ENCODE results near the gene ACMSD.
"Not testable (repeated sequence)": the region's sequence is repeated elsewhere in the genome, so short reads cannot be mapped to it uniquely, and the experiment has no call there.

Gene ACMSD

GRCh38 chr2:134907441-134908116 lies 69.2 kb downstream of the ACMSD start:
- DNase-seq (ENCODE audit: low spot score), result not testable (repeated sequence)

DNA sequence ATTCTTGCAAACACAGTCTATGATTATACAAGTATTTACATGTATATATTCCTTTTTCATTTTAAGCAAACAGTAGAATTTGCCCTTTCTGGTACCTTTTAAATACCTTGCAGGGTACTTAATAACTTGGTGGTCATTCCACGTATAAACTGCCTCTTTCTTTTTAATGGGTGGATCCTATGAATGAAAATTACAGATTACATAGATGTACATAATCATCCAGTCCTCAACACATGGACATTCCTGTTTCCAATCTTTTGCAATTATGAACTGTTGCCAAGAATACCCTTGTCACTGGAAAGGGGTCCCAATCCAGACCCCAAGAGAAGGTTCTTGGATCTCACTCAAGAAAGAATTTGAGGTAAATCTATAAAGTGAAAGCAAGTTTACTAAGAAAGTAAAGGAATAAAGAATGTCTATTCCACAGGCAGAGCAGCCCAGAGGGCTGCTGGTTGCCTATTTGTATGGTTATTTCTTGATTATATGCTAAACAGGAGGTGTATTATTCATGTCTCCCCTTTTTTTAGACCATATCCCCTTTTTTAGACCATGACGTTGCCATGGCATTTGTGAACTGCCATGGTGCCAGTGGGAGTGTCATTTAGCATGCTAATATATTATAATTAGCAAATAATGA lies 72.5 kb downstream of the ACMSD start:
- DNase-seq (ENCODE audit: low spot score), result no peak

- no peak for DNase-seq (ENCODE audit: low spot score)
Observed at GRCh38 chr2:134911400-134911785, 73.0 kb downstream of the ACMSD start.

DNA sequence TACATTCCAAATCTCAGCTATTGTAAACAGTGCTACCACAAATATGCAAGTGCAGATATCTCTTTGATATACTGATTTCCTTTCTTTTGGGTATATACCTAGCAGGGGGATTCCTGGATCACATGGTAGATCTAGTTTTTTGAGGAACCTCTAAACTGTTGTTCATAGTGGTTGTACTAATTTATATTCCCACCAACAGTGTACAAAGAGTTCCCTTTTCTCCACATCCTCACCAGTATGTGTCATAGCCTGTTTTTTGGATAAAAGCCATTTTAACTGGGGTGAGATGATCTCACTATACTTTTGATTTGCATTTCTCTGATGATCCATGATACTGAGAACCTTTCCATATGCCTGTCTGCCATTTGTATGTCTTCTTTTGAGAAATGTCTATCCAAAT lies 73.9 kb downstream of the ACMSD start:
- DNase-seq (ENCODE audit: low spot score), result no peak

DNA sequence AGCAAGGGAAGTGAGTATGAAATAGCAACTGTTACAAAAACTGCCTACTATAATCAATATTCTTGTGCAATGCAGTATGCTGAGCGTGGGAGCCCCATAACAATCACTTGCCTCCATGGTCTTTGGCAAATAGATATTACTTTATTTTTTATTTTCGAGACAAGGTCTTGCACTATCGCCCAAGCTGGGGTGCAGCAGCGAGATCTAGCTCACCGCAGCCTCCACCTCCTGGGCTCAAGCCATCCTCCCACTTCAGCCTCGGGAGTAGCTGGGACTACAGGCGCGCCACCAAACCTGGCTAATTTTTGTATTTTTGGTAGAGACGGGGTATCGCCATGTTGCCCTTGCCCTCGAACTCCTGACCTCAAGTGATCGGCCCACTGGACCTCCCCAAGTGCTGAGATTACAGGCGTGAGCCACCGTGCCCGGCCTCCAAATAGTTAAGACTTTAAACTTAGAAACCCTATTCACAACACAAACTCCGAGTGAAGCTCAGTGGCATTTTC lies 79.0 kb downstream of the ACMSD start:
- no peak for DNase-seq (ENCODE audit: low spot score)

DNA sequence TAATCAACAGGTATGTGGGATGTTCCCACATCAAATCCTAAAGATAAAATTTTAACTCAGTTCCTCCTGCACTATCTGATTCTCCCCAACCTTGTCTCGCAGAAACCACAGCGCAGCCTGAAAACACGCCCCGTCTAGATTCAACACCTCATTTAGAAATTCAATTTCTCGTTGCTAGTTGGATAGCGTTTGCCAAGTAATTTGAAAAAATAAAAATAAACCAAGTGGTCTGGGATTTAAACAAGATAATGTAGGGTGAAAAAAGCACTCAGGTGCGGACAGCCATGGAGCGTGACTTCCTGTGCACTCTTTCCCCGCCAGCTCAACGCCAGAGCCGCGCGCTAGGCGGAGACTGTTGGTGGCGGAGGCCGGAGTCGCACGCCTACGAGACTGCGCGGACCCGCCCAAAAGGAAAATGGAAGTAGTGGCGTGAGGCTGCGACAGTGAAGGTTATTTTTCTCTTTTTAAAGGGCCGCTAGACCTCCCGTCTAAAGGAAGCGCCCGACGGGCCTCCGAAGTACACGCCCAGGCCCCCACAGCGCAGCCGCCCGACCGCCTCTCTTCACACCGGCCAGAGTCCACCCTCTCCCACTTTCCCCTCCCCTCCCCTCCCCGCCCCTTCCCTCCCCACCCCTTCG lies 79.6 kb downstream of the ACMSD start:
- DNase-seq (ENCODE audit: low spot score), result no peak

- DNase-seq (ENCODE audit: low spot score), result peak; percentile 97
Observed at GRCh38 chr2:134918526-134919340, 80.3 kb downstream of the ACMSD start, which contains the start of gene CCNT2. TSS of gene CCNT2 (plus strand) at chr2:134918822. CDS start at chr2:134918855, 33 bp downstream.

GRCh38 chr2:134919341-134920210 lies 81.2 kb downstream of the ACMSD start:
- DNase-seq (ENCODE audit: low spot score), result no peak

DNA sequence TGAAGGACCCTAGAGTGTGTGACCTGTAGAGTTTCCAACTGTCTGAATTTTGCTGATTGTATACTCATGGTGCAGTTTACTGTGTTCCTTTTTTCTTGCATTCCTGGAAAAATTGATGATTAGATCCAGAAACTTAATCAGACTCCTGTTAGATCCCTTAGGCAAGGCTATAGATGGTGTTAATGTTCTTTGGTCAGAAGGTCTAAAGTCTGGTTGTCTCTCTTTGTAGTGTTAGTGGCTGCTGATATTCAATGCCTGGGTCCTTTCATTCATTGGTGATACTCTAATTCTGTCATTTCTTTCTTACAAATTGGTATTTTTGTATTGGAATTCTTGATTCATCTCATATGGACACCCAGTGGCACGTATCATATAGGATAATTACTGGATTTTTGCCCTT lies 86.5 kb downstream of the ACMSD start:
- no peak for DNase-seq (ENCODE audit: low spot score)

DNA sequence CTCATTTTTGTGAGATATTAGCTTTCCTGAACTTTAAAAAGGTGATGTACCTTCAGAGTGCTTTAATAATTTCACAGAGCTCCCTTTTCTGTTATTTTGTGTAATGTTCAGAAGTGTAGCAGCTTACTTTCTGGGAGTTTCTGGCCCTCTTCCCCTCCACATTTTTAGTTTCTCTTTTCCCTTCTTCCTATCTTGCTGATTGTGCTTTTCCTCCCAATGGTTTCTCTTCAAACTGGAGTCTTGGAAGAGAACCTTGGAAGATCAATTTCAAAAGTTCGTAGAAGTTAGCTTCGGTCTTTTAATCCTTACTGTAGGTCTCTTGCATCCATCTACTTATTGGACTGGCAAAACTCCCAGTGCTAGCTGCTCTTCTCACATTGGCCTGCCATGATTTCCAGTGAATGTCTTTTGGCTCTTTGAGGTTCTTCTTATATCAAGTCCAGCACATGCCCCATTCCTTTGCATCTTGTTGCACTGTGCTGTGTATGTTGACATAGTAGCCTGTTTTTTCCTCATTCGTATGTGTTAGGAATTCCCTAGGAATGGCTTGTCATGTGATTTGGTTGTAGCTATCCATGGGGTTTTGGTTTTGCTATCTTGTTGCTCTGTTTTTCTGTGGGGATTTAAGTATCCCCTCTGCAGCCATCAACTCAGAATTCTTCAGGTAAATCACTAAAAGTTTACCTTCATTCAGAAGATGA lies 88.0 kb downstream of the ACMSD start:
- DNase-seq (ENCODE audit: low spot score), result no peak

DNA sequence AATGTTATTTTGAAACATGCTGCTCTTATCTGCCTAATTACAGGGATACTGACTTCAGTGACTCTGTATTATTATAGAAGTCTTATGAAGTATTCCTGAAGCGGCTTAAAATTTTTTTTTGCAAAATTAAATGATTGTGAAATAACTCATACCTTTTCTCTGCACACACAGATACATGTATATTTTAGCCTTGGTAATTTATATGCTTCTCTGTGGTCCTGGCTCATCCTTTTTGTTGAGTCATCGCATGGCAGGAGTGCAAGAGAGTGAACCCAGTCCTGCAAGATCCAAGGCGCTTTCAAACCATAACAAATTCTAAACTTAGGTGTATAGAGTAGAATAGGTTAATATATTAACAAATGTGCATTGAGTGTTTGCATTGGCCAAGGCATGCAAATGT lies 88.8 kb downstream of the ACMSD start:
- no peak for DNase-seq (ENCODE audit: low spot score)

GRCh38 chr2:134932864-134933526 lies 94.6 kb downstream of the ACMSD start:
- DNase-seq (ENCODE audit: low spot score), result no peak

DNA sequence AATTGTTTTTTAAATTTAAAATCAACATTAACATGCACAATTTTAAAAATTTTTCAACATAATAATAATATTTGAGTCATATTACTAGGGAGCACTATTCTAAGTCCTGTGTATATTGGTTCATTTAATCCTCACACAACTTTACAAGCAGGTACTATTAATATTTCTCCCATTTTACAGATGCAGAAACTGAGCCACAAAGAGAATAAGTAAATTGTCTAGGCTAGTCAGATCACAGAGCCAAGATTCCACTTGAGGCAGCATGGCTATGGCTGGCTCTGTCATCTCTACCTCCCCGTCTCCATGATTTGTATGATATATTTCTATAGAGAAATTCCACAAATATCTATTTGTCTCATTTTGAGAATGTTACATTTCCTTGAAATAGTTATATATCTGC lies 95.3 kb downstream of the ACMSD start:
- no peak for DNase-seq (ENCODE audit: low spot score)

- no peak for DNase-seq (ENCODE audit: low spot score)
Observed at GRCh38 chr2:134934150-134934549, 95.7 kb downstream of the ACMSD start.

DNA sequence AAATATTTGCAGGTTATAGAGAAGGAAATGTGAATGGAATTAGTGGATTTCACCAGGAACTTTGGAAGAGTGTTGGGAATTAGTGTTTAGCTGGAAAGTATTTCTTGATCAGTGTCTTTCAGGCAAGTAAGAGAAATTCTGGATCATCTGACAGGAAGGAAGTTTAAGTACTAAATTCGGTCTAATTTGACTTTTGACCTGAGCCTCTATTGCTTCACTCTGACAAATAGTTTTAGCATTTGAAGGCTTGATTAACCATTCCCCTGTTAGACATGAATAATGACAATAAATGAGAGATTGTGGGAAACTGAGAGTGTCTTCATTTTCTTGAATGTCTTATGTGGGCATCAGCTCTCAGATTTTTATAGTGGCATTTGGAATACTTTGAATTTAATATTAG lies 96.2 kb downstream of the ACMSD start:
- DNase-seq (ENCODE audit: low spot score), result no peak

- no peak for DNase-seq (ENCODE audit: low spot score)
Observed at GRCh38 chr2:134936691-134937090, 98.3 kb downstream of the ACMSD start.

DNA sequence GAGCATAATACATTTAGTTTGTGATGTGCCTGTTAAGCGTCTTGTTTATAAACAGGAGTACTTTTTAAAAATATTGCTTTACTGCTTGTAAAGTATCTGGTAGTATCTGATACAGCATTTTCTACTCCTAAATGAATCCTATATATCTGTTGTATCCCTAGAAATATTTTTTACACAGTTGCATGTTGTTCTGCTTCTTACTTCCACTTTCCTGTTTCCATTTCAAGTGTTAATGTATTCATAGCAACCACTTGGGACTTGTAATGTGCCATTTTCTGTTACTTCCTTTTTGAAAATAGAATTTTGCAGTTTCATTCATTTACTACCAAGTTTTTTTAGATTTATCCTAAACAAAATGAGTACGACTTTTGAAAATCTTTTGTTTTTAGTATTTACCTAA lies 105.1 kb downstream of the ACMSD start:
- no peak for DNase-seq (ENCODE audit: low spot score)

GRCh38 chr2:134944975-134945374 lies 106.6 kb downstream of the ACMSD start:
- DNase-seq (ENCODE audit: low spot score), result no peak

GRCh38 chr2:134946073-134946472 lies 107.7 kb downstream of the ACMSD start:
- DNase-seq (ENCODE audit: low spot score), result no peak

All from iPS-NIHi11 (cell line).